Ectodermal cell (in vitro differentiated cells): Measurements from ENCODE around the gene PTGER3.
"Not testable (repeated sequence)": the region's sequence is repeated elsewhere in the genome, so short reads cannot be mapped to it uniquely, and the experiment has no call there.

Source experiments
- H3K27ac ChIP-seq: 2 replicates; pipeline ENCODE4 v1.7.0; 2013; ENCODE audit warnings: mild to moderate bottlenecking, low read depth, low read length; ENCODE audit not compliant: insufficient read depth, poor library complexity, severe bottlenecking
- H3K27me3 ChIP-seq: 2 replicates; pipeline ENCODE4 v1.7.0; 2013; ENCODE audit warnings: mild to moderate bottlenecking, low read length; ENCODE audit not compliant: insufficient read depth, control insufficient read depth, poor library complexity, severe bottlenecking
- H3K36me3 ChIP-seq: one replicate; pipeline ENCODE4 v1.7.0; 2013; ENCODE audit warnings: low read length; ENCODE audit not compliant: control insufficient read depth, insufficient read depth
- H3K4me1 ChIP-seq: one replicate; pipeline ENCODE4 v1.7.0; 2013; ENCODE audit warnings: low read length; ENCODE audit not compliant: control insufficient read depth, insufficient read depth
- H3K4me3 ChIP-seq: 2 replicates; pipeline ENCODE4 v1.7.0; 2013; ENCODE audit warnings: low read depth, low read length, control low read depth; ENCODE audit not compliant: insufficient read depth
- H3K9me3 ChIP-seq: 2 replicates; pipeline ENCODE4 v1.7.0; 2013; ENCODE audit warnings: mild to moderate bottlenecking, low read length, moderate library complexity; ENCODE audit not compliant: control insufficient read depth
- WGBS, 2 experiments: methylation state at CpG; one replicate each; pipeline ENCODE4 v1.1.7; 2013; ENCODE audit warnings: missing lambda C conversion rate in 2 of 2; 5-methylcytosine and 5-hydroxymethylcytosine counted together

The PTGER3 gene

GRCh38 chr1:71014178-71014579 lies 33.4 kb downstream of the PTGER3 start:
- Histone ChIP-seq H3K36me3 (no peaks in the 10 kb centered on the region), H3K9me3 (no peaks in the 10 kb centered on the region), H3K4me3 (no peak overlapping the region), H3K27me3 (no peaks in the 10 kb centered on the region), H3K4me1 (no peaks in the 10 kb centered on the region), H3K27ac (no peak overlapping the region)
- 87 to 91% methylated on average over 1 of the region's 1 CpG for WGBS, 2 experiments

- no peaks in the 10 kb centered on the region for H3K27me3 ChIP-seq
- no peaks in the 10 kb centered on the region for H3K36me3 ChIP-seq
- no peaks in the 10 kb centered on the region for H3K4me1 ChIP-seq
- H3K9me3 ChIP-seq = no peaks in the 10 kb centered on the region
- H3K4me3 ChIP-seq = no peak overlapping the region
- WGBS, 2 experiments = 79 to 100% methylated on average over 1 of the region's 3 CpGs
- H3K27ac ChIP-seq = no peak overlapping the region
Measured at GRCh38 chr1:71002709-71003475, 44.7 kb downstream of the PTGER3 start.

GRCh38 chr1:71001624-71002023 lies 46.0 kb downstream of the PTGER3 start:
- Histone ChIP-seq H3K9me3 (no peaks in the 10 kb centered on the region), H3K27me3 (no peaks in the 10 kb centered on the region), H3K4me3 (no peak overlapping the region), H3K4me1 (no peaks in the 10 kb centered on the region), H3K27ac (no peak overlapping the region), H3K36me3 (no peaks in the 10 kb centered on the region)
- 85 to 97% methylated on average over 2 of the region's 2 CpGs for WGBS, 2 experiments

- H3K9me3 ChIP-seq = no peaks in the 10 kb centered on the region
- WGBS, 2 experiments = 82 to 100% methylated on average over 1 of the region's 1 CpG
Measured at GRCh38 chr1:70997793-70998192, 49.8 kb downstream of the PTGER3 start.

DNA sequence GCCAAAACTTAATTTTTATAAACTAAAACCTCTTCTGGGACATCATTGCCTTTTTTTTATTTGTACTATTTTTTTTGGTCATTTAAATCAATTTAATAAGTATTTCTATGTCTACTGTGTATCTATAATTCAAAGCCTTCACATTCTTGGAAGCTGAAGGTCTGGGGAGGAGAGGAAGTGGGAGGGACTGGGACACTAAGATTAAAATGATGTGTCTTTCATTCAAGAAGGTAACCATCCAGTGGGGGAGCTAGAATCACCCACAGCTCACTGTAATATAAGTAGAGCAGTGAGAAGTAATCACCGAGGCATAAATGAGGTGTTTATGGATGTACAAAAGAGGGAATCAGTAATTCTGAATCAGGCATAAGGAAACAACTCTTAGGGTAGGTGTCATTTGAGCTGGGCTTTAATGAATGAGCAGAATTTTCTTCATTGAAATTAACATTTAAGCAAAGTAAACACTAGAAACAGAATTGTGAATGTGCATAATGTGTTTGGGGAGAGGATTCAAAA lies 52.8 kb downstream of the PTGER3 start:
- 95 to 100% methylated on average over 1 of the region's 1 CpG for WGBS, 2 experiments
- Histone ChIP-seq H3K36me3 (no peaks in the 10 kb centered on the region), H3K27me3 (no peaks in the 10 kb centered on the region), H3K9me3 (no peaks in the 10 kb centered on the region), H3K4me3 (no peak overlapping the region), H3K27ac (no peak overlapping the region), H3K4me1 (no peaks in the 10 kb centered on the region)

More at GRCh38 chr1:70997793-70998192, 49.8 kb downstream of the PTGER3 start:
- no peak overlapping the region for H3K27ac ChIP-seq
- H3K27me3 ChIP-seq = no peaks in the 10 kb centered on the region
- H3K36me3 ChIP-seq = no peaks in the 10 kb centered on the region
- no peak overlapping the region for H3K4me3 ChIP-seq
- H3K4me1 ChIP-seq = no peaks in the 10 kb centered on the region

GRCh38 chr1:70993798-70994197 lies 53.8 kb downstream of the PTGER3 start:
- no peaks in the 10 kb centered on the region for H3K4me1 ChIP-seq
- H3K9me3 ChIP-seq = no peaks in the 10 kb centered on the region
- H3K4me3 ChIP-seq = no peak overlapping the region
- H3K27ac ChIP-seq = no peak overlapping the region
- H3K36me3 ChIP-seq = no peaks in the 10 kb centered on the region
- WGBS, 2 experiments = 87 to 93% methylated on average over 3 of the region's 3 CpGs
- no peaks in the 10 kb centered on the region for H3K27me3 ChIP-seq

- no peaks in the 10 kb centered on the region for H3K27me3 ChIP-seq
- no peaks in the 10 kb centered on the region for H3K9me3 ChIP-seq
- H3K36me3 ChIP-seq = no peaks in the 10 kb centered on the region
- H3K4me1 ChIP-seq = no peaks in the 10 kb centered on the region
- WGBS, 2 experiments = 89 to 97% methylated on average over 2 of the region's 2 CpGs
- no peak overlapping the region for H3K27ac ChIP-seq
- no peak overlapping the region for H3K4me3 ChIP-seq
Measured at GRCh38 chr1:70992521-70992920, 55.1 kb downstream of the PTGER3 start.

GRCh38 chr1:70990469-70991253 lies 57.0 kb downstream of the PTGER3 start:
- no peaks in the 10 kb centered on the region for H3K9me3 ChIP-seq
- no peak overlapping the region for H3K4me3 ChIP-seq
- no peaks in the 10 kb centered on the region for H3K27me3 ChIP-seq
- no peaks in the 10 kb centered on the region for H3K36me3 ChIP-seq
- H3K4me1 ChIP-seq = no peaks in the 10 kb centered on the region
- WGBS, 2 experiments = 85 to 87% methylated on average over 3 of the region's 3 CpGs
- no peak overlapping the region for H3K27ac ChIP-seq

DNA sequence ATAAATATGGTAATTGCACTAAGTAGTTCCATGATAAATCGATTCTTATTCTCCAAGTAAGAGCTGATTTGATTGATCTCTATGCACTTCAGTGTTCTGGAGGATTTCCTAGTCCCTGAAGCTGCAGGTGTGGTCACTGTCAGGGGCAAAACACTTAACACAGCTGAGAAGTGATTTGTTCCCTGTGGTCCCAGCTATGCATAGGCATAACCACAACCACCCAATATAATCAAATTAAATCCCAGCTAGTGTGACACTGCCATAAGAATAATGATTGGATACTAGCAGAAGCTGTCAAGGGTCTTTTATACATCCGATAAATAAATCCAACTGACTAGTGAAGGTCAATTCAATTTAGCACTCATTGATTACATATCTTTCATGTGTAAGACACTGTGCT lies 60.1 kb downstream of the PTGER3 start:
- no peaks in the 10 kb centered on the region for H3K36me3 ChIP-seq
- H3K27me3 ChIP-seq = no peaks in the 10 kb centered on the region
- no peaks in the 10 kb centered on the region for H3K9me3 ChIP-seq
- no peak overlapping the region for H3K27ac ChIP-seq
- H3K4me1 ChIP-seq = no peaks in the 10 kb centered on the region
- 93 to 100% methylated on average over 2 of the region's 2 CpGs for WGBS, 2 experiments
- no peak overlapping the region for H3K4me3 ChIP-seq

DNA sequence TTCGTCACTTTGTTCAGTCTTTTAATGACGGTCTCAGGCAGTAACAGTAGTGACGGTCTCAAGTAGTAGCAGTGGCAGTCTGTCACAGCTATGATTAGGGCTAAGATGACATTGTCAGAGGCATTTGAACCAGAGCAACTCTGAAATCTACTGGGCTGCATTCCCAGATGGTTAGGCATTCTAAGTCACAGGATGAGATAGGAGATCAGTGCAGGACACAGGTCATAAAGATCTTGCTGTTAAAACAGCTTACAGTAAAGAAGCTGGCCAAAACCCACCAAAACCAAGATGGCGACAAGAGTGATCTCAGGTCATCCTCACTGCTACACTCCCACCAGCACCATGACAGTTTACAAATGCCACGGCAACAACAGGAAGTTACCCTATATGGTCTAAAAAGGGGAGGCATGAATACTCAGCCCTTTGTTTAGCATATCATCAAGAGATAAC lies 61.8 kb downstream of the PTGER3 start:
- H3K27ac ChIP-seq, H3K9me3 ChIP-seq, H3K4me1 ChIP-seq, H3K36me3 ChIP-seq, H3K4me3 ChIP-seq, H3K27me3 ChIP-seq: not testable (repeated sequence)
- 92 to 93% methylated on average over 5 of the region's 5 CpGs for WGBS, 2 experiments
